ENCODE data around the gene LGALS3BP. TPM values are rescaled to one million over a fixed set of nuclear protein-coding genes. Genes with fewer than 3 reads are reported as not detected.

Gene LGALS3BP
- total RNA-seq, 2 experiments from 2014 or later: 0.88 to 1.7 TPM

GRCh38 chr17:79008666-79009387 lies 29.1 kb upstream of the LGALS3BP start:
- Histone ChIP-seq H3K9me2 (ENCODE audit: insufficient read depth, low read length) (no peaks in the 10 kb centered on the region), H3K4me1 (ENCODE audit: insufficient read depth, low read length, poor library complexity, severe bottlenecking) (peaks cover 23% of the 10 kb centered on the region), H3K79me2 (ENCODE audit: insufficient read depth, low read depth, low read length) (peaks cover 25% of the 10 kb centered on the region), H4K20me1 (ENCODE audit: insufficient read depth, low read length) (0 out of 2 replicates have a peak, but pooled peaks cover 3% of the 10 kb centered on the region), H3K9me3 (ENCODE audit: low read length) (peaks cover 6% of the 10 kb centered on the region; the same call in 1 of the 2 replicates), H3K4me3 (ENCODE audit: low read depth, low read length, poor library complexity, severe bottlenecking) (peak overlapping the region; percentile 85), H2AFZ (ENCODE audit: low read length) (peak overlapping the region; percentile 20; the same call in 1 of the 2 replicates), H3K36me3 (ENCODE audit: insufficient read depth, low read length) (no peaks in the 10 kb centered on the region), H3K27ac (ENCODE audit: low read depth, low read length, poor library complexity, severe bottlenecking) (peak overlapping the region; percentile 36), H3K4me2 (ENCODE audit: low read length) (peak overlapping the region; percentile 96)
- TF ChIP-seq EZH2phosphoT487 (IDR thresholded peaks at IDR 0.05; ENCODE audit: borderline replicate concordance, low read depth, low read length): no peak
- ChIA-PET CTCF (ENCODE audit: unreplicated experiment) (no interaction called here), POLR2A (interaction anchor here (0.5 to 0.6 kb wide), 2 partner anchors 95 to 254 kb away, joined by 3 to 5 read pairs; no protein-coding TSS in a partner anchor)
- no TSS peak for BruUV-seq (replicated peaks)
- intact Hi-C loops (cut with micrococcal nuclease; ENCODE audit: unreplicated experiment): no loop called here
- DNase-seq (ENCODE audit: low spot score): no peak

- ChIA-PET CTCF (ENCODE audit: unreplicated experiment) (no interaction called here), POLR2A (interaction anchor here (0.5 kb wide), 1 partner anchor 94 kb away, joined by 5 read pairs; no protein-coding TSS in a partner anchor)
- intact Hi-C loops (cut with micrococcal nuclease; ENCODE audit: unreplicated experiment): no loop called here
- H3K4me1 ChIP-seq (ENCODE audit: insufficient read depth, low read length, poor library complexity, severe bottlenecking): peaks cover 23% of the 10 kb centered on the region
- H4K20me1 ChIP-seq (ENCODE audit: insufficient read depth, low read length): 0 out of 2 replicates have a peak, but pooled peaks cover 3% of the 10 kb centered on the region
- peak overlapping the region; percentile 96 for H3K4me2 ChIP-seq (ENCODE audit: low read length)
- peaks cover 25% of the 10 kb centered on the region for H3K79me2 ChIP-seq (ENCODE audit: insufficient read depth, low read depth, low read length)
- no peak overlapping the region for H3K27ac ChIP-seq (ENCODE audit: low read depth, low read length, poor library complexity, severe bottlenecking)
- H3K9me3 ChIP-seq (ENCODE audit: low read length): no peaks in the 10 kb centered on the region
- no TSS peak for BruUV-seq (replicated peaks)
- no peak for DNase-seq (ENCODE audit: low spot score)
- peak overlapping the region; percentile 85 for H3K4me3 ChIP-seq (ENCODE audit: low read depth, low read length, poor library complexity, severe bottlenecking)
- no peaks in the 10 kb centered on the region for H3K9me2 ChIP-seq (ENCODE audit: insufficient read depth, low read length)
- TF ChIP-seq CTCF (conservative IDR thresholded peaks at IDR 0.05; ENCODE audit: low read length) (no peak), EZH2phosphoT487 (IDR thresholded peaks at IDR 0.05; ENCODE audit: borderline replicate concordance, low read depth, low read length) (no peak)
- peaks cover 4% of the 10 kb centered on the region; the same call in 1 of the 2 replicates for H3K36me3 ChIP-seq (ENCODE audit: insufficient read depth, low read length)
- H2AFZ ChIP-seq (ENCODE audit: low read length): no peak overlapping the region
Measured at GRCh38 chr17:79007504-79008381, 28.0 kb upstream of the LGALS3BP start.

- no peak overlapping the region for H3K4me3 ChIP-seq (ENCODE audit: low read depth, low read length, poor library complexity, severe bottlenecking)
- BruUV-seq (replicated peaks): no TSS peak
- 0 out of 2 replicates have a peak, but pooled peaks cover 3% of the 10 kb centered on the region for H4K20me1 ChIP-seq (ENCODE audit: insufficient read depth, low read length)
- peak overlapping the region; percentile 96 for H3K4me2 ChIP-seq (ENCODE audit: low read length)
- H3K4me1 ChIP-seq (ENCODE audit: insufficient read depth, low read length, poor library complexity, severe bottlenecking): peaks cover 23% of the 10 kb centered on the region
- DNase-seq (ENCODE audit: low spot score): no peak
- H3K9me3 ChIP-seq (ENCODE audit: low read length): no peaks in the 10 kb centered on the region
- H3K36me3 ChIP-seq (ENCODE audit: insufficient read depth, low read length): peaks cover 7% of the 10 kb centered on the region; the same call in 1 of the 2 replicates
- ChIA-PET CTCF (ENCODE audit: unreplicated experiment) (no interaction called here), POLR2A (no interaction called here)
- no peak for TF ChIP-seq EZH2phosphoT487 (IDR thresholded peaks at IDR 0.05; ENCODE audit: borderline replicate concordance, low read depth, low read length)
- no peak for TF ChIP-seq CTCF (conservative IDR thresholded peaks at IDR 0.05; ENCODE audit: low read length)
- H2AFZ ChIP-seq (ENCODE audit: low read length): no peak overlapping the region
- intact Hi-C loops (cut with micrococcal nuclease; ENCODE audit: unreplicated experiment): no loop called here
- no peaks in the 10 kb centered on the region for H3K9me2 ChIP-seq (ENCODE audit: insufficient read depth, low read length)
- peaks cover 25% of the 10 kb centered on the region for H3K79me2 ChIP-seq (ENCODE audit: insufficient read depth, low read depth, low read length)
- H3K27ac ChIP-seq (ENCODE audit: low read depth, low read length, poor library complexity, severe bottlenecking): no peak overlapping the region
Measured at GRCh38 chr17:79006794-79007503, 27.2 kb upstream of the LGALS3BP start.

All from OCI-LY7 (cell line).